Stimulated activated CD4-positive, alpha-beta T cell treated with anti-CD3 and anti-CD28 coated beads, Interleukin-1b, Interleukin-23, amount 100 ng/mL, for 24 hours (primary cell): ENCODE results near the gene DCXR.

Experiments used
- DNase-seq, 4 experiments: peaks; one replicate each; pipeline ENCODE4 v3.0.0-alpha.2; 2020; ENCODE audit warnings: low read depth in 4 of 4, low spot score in 1 of 4

Gene DCXR

DNA sequence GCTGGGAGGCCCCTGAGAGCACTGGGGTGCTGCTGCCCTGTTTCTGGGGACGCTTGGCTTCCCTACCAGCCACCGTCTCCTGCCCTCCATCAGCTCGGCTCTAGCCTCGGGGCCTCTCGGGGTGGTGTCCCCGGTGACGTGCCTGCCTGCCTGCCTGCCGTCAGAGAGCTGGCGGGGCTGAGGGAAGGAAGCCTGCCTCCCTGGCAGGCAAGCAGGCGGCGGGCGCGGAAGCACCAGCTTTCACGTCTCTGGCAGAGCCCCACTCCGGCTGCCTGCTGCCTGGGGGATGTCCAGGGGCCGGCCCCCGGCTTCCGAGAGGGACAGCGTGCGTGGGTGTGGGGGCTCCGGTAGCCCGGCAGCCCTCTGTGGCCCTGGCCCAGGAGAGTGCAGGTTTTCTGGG lies 24.2 kb downstream of the DCXR start:
- DNase-seq: no peak

DNA sequence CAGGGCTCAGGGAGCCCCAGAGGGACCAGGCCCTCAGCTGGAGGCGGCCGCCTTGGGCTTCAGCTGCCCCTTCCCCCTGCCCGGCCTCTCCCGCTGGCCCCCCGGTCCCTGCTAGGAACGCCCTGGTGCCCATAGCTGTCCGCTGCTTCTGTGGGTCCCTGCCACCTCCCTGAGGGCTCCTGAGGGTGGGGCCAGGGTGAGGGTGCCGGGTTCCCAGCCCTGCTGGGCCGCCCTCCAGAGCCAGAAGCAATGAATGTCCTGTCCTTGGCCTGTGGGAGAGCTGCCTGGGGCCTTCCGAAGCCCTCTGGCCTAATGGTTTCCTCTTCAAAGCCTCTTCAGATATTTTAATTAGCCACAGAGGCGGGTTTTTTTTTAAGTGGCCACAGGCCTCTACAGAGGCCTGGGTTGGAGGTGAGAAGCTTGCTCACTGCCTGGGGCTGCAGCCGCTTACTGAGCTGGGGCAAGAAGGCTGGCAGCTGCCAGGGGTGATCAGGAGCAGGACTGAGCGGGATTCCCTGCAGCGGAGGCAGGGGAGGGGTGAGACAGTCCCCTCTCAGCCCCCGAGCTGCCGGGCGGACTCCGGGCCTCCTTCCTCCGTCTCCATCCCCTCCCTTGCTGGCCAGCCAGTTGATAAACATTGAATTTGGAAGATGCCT lies 24.7 kb downstream of the DCXR start:
- DNase-seq: no peak

DNA sequence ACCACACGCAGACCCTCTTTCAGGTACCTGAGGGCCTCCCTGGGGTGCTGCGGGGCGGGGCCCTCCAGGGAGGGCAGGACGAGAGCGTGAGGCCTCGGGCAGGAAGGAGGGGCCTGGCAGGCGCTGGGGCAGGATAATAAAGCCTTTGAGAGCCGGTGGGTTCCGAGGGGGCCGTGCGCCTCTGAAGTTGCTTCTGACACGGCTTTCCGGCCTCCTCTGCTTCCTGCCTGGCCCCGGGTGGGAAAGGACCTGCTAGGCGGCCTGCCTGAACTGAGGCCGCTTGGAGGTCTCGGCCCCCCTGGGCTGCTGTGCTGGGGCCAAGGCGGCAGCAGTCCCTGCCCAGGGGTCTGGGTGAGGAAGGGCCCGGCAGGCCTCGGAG lies 25.2 kb downstream of the DCXR start:
- no peak for DNase-seq

- no peak for DNase-seq
These were observed 25.8 kb downstream of the DCXR start for GRCh38 chr17:82011617-82012187.

DNA sequence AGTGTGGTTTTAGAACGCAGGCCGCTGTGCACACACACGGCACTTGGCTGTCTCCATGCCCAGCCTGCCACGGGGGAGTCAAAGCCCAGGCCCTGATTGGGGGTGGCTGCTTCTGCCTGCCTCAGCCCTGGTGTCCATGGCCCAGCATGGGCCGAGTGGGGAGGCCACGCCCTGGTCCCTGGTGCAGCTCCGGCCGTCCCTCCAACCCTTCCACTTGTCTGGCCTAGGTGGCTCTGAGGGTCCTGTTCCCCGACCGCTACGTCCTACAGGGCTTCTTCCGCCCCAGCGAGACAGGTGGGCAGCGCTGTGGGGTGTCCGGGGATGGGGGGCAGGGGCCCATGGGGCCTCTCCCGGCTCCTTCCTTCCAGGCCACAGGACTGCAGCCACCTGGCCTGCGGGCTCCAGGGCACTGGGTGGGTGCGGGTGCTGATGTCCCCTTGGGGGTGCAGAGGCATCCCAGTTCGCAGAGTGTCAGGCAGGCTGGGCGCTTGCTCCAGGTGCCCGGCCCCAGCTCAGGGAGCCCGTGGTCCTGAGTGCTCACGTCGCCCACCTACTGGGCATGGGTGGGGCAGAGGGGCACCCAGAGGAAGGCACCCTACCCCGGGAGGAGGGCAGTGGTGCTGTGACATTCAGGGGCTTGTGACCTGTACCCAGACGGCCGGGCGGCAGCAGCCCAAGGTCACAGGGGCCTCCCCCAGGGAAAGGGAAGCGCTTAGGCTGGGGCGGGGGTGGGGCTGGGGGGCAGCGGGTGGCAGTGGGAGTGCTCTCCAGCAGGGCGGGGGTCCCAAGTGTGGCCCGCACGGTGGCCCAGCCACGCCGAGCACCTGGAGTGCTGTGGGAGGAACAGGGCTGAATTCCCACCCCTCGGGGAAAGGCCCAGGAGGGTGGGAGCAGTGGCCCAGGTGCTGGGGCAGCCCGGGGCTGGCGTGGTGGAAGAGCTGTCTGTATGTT lies 26.6 kb downstream of the DCXR start:
- no peak for DNase-seq

DNA sequence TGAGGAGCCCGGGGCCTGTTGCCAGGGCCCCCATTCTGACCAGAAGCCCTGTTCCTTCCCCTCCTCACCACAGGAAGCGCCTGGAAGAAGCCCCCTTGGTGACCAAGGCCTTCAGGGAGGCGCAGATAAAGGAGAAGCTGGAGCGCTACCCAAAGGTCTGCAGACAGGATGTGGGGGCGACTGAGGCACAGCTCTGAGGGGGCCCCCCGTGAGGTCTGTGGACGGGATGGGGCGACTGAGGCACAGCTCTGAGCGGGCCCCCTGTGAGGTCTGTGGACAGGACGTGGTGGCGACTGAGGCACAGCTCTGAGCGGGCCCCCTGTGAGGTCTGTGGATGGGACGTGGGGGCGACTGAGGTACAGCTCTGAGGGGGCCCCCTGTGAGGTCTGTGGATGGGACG lies 28.1 kb downstream of the DCXR start:
- DNase-seq: no peak

DNA sequence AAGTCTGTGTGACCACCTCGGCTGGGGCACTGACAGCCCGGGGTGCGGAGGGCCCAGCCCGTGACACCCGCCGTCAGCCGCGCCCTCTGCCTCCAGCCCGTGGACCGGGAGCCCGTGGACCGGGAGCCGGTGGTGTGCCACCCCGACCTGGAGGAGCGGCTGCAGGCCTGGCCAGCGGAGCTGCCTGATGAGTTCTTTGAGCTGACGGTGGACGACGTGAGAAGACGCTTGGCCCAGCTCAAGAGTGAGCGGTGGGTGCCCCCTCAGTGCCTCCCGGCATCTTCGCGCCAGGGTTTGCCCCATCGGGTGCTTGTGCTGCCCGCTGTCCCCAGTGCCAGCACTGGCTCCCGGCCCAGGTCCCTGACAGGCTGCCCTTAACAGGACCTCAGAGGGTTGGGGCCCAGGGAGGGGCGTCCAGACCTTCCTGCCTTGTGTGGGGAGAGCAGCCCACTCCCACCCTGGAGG lies 28.5 kb downstream of the DCXR start:
- no peak for DNase-seq

GRCh38 chr17:82008258-82008940 lies 29.1 kb downstream of the DCXR start:
- no peak for DNase-seq

GRCh38 chr17:82007495-82008257 lies 29.8 kb downstream of the DCXR start:
- no peak for DNase-seq

DNA sequence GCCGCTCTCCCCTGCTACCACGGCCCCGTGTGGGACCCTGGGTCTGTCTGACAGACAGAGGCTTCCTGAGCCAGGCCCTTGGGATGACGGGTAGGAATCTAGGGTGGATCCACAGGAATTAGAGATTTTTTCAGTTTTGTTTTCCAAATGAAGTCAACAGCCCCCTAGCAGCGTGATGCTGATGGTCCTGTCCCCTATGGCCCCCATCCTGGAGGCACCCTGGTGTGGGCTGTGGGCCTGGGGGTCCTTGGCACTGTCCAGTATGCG lies 30.3 kb downstream of the DCXR start:
- no peak for DNase-seq

DNA sequence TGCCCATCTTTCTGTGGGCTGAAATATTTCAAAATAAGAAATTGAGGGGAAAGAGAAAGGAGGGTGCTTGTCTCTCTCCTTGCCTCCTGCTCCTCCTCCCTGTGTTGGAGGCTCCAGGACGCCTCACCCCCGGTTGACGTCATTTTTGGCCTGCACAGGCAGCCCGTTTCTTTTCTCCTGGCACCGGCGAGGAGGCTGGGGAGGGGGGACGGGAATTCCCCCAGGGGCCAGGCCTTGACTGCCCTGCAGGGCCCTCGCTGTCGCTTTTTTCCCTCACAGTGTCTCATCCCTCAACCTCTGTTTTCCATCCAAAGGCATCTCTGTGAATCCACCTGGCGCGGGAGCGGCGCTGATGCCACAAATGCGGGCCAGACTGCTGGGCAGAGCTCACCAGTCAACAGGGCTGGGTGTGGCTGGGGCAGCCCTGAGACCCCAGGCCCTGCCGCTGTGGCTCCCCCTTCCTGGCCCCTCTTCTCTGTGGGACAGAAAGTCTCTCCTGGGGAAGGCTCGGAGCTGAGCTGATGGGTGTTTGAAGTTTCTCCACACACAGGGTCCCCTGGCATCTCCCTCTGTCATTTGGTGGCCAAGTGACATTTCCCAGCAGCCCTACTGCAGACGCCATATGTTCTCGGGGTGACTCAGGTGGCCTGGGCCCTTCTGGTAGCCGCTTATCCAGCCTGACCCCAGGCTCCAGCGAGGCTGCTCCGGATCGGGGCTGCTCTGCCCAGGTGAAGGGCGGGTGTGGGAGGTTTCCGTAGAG lies 30.8 kb downstream of the DCXR start:
- no peak for DNase-seq

DNA sequence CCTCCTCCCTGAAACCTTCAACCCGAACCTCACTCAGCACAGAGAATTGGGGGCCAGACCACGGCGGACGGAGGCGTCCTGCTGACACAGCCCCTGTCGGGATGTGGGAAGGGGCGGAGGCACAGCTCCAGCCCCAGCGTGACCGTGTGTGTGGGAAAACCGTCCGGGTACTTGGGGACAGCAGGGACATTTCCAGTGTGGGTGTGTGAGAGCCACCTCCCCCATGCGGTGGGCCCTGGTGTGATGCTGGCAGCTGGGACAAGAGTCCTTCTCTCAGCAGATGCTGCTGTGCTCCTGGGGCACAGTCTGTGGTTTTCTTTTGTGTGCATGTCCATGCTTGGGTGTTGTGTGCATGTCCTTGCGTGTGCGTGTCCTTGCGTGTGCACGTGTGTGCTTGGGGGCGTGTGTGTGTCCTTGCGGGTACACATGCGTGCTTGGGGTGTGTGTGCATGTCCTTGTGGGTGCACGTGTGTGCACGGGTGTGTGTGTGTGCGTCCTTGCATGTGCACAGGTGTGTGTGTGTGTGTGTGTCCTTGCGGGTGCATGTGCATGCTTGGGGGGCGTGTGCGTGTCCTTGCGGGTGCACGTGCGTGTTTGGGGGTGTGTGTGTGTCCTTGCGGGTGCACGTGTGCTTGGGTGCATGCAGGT lies 31.7 kb downstream of the DCXR start:
- DNase-seq: no peak

- DNase-seq: no peak
These were observed 32.7 kb downstream of the DCXR start for GRCh38 chr17:82004517-82005455.

- DNase-seq: peak in 1 of 4 experiments; percentile 32
These were observed 33.8 kb downstream of the DCXR start for GRCh38 chr17:82003411-82004381.

- no peak for DNase-seq
These were observed 35.9 kb downstream of the DCXR start for GRCh38 chr17:82001571-82002056.

DNA sequence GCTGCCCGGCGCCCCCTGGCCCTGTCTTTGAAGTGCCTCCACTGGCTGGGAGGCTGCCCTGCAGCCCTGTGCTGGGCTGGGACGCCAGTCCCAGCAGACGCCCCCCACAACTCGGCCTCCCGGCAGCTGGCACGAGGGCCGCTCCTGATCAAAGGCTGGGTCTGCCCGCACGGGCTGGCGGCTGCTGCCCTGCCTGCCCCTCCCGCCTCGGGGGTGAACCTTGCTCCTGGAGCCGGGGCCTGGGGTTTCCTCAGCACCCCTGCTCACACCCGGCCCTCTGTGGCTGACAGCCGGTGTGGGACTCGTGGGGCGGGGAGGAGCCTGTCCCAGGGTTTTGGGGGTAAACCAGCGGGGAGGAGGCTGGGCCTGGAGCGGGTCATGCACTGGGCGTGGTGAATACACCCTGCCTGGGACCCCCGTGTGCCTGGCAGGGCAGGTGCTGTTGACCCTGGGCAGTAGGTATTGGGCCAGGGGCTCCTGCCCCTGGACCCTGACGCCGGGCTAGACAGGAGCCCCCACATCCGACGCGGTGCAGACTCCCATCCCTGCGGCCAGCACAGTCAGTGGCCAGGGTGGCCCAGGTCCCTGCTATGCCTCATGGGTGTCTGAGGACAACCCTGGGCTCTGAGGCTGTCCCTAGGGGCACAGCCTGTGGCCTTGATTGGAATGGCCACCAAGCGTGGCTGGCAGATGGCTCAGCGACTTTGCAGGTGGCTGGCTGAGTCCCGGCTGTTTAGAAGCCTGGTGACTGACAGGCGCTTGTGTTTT lies 36.5 kb downstream of the DCXR start:
- no peak for DNase-seq
